ENCODE data around the gene BACH2. TPM values are rescaled to one million over a fixed set of nuclear protein-coding genes. Genes with fewer than 3 reads are reported as not detected.

BACH2 gene
- total RNA-seq, 1 donor from 2014 or later, result 5.0 TPM

DNA sequence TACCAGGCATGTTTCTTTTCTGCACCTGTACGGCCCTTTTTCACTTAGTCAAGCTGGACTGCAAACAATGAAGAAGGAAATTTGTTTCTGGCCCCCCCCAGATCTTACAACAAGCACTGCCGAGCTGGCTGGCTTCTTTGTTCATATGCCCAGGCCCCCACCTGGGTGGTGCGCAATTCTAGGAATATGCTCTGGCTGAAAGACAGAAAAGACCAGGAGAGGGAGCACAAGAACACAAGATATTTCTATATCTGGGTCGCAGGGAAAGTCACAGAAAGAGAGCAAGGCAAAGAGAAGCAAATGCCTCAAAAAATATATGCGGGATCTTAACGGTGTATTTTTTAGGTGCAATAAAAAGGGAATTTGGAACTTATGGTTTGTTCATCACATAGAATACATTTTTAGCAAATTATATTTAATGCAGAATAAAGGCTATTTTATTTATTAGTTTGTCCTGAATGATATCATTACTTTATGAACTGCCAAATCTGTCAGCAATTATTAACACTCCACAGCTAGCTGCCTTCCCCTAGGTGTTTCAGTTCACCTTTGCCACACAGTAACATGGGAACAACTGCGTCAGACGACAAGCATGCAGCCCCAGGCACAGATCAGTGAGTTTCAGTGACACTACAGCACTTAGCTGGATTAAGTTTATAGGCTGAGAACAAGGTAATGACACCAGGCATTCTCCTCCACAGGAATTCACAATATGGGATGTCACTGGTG is 325.9 kb downstream of the BACH2 start:
- Histone ChIP-seq H3K4me3 (ENCODE audit: low read depth, low read length) (no peak overlapping the region), H3K27me3 (ENCODE audit: control insufficient read depth, insufficient read depth, low read length) (no peaks in the 10 kb centered on the region)
- DNase-seq (ENCODE audit: low read depth), result no peak

GRCh38 chr6:89970072-89970471 is 326.6 kb downstream of the BACH2 start:
- TF ChIP-seq CTCF (IDR thresholded peaks at IDR 0.05; ENCODE audit: insufficient read depth, low read length, poor library complexity, severe bottlenecking), result peak; percentile 36
- Histone ChIP-seq H3K27me3 (ENCODE audit: control insufficient read depth, insufficient read depth, low read length) (no peaks in the 10 kb centered on the region), H3K4me3 (ENCODE audit: low read depth, low read length) (no peak overlapping the region), H3K36me3 (ENCODE audit: control insufficient read depth, insufficient read depth, low read length) (peaks cover 1% of the 10 kb centered on the region)
- DNase-seq (ENCODE audit: low read depth), result no peak

More for the DNA sequence above, 325.9 kb downstream of the BACH2 start:
- peaks cover 1% of the 10 kb centered on the region for H3K36me3 ChIP-seq (ENCODE audit: control insufficient read depth, insufficient read depth, low read length)
- peak; percentile 56 for TF ChIP-seq CTCF (IDR thresholded peaks at IDR 0.05; ENCODE audit: insufficient read depth, low read length, poor library complexity, severe bottlenecking)

DNA sequence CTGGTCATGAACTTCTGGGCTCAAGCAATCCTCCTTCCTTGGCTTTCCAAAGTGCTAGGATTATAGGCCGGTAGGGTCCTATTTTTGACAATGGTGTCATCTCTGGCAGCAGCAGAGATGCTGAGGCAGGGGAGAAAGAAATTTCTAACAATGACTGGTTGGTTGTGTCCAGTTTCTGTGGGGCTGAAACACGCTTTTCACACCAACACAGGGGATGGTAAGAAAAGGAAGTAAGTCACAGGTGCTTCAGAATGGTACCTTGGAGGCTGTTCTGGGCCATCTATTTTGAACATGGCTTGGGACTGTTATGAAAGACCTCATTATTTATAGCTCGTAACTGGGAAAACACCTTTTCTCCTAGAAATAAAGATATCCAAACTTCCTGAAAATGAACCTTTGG is 329.7 kb downstream of the BACH2 start:
- H3K27me3 ChIP-seq (ENCODE audit: control insufficient read depth, insufficient read depth, low read length), result no peaks in the 10 kb centered on the region
- no peak for DNase-seq (ENCODE audit: low read depth)
- TF ChIP-seq CTCF (IDR thresholded peaks at IDR 0.05; ENCODE audit: insufficient read depth, low read length, poor library complexity, severe bottlenecking), result no peak
- H3K36me3 ChIP-seq (ENCODE audit: control insufficient read depth, insufficient read depth, low read length), result peaks cover under 1% of the 10 kb centered on the region
- no peak overlapping the region for H3K4me3 ChIP-seq (ENCODE audit: low read depth, low read length)

DNA sequence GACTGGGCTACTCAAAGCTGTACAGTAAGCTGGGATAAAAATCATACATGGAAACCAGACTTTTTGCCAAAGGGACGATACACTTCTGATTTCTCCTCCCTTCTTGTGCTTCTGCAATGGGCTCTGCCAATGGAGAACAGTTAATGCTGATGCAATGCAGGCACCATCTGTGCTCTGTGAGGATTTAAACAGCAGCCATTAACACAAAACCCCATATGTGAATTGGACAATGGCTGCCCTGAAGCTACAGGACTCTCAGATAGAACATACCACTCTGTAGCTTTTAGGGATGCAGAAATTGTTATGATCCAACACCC is 330.5 kb downstream of the BACH2 start:
- H3K4me3 ChIP-seq (ENCODE audit: low read depth, low read length), result no peak overlapping the region
- no peak for DNase-seq (ENCODE audit: low read depth)
- H3K36me3 ChIP-seq (ENCODE audit: control insufficient read depth, insufficient read depth, low read length), result no peaks in the 10 kb centered on the region
- TF ChIP-seq CTCF (IDR thresholded peaks at IDR 0.05; ENCODE audit: insufficient read depth, low read length, poor library complexity, severe bottlenecking), result no peak
- no peaks in the 10 kb centered on the region for H3K27me3 ChIP-seq (ENCODE audit: control insufficient read depth, insufficient read depth, low read length)

DNA sequence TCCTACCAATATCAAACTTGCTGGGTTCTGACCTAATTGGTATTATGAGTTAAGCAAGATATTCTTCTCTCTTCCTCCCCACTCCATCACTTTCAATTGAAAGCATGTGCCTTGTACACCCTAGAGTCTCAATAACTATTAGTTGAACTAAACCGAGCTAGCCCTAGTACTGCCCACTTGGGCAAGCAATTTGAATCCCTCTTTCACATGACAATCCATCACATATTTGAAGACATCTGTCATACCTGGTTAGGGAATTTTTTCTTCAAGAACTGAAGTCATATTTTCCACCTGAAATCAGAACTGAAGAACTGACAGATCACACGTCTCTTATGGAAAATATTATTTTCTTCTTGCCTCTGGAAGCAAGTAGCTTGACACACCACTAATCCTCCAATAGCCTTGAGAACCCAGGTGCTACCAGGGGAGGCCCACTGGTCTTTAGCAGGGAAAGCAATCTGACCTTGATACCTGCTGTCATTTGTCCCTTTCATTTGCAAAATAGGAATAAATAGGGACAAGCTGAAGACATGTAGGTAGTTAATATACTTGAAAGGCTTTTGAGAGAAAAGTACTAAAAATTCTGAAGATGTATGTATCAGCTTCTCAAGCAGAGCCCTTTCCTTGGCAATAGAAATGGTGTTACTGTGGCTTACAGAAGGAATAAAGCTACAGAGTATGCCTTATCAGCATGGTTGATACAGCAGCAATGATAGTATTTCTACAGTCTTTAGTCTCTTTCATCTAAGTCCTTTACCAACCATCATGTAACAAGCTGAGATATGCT is 331.0 kb downstream of the BACH2 start:
- no peak for DNase-seq (ENCODE audit: low read depth)
- Histone ChIP-seq H3K27me3 (ENCODE audit: control insufficient read depth, insufficient read depth, low read length) (no peaks in the 10 kb centered on the region), H3K36me3 (ENCODE audit: control insufficient read depth, insufficient read depth, low read length) (no peaks in the 10 kb centered on the region), H3K4me3 (ENCODE audit: low read depth, low read length) (no peak overlapping the region)
- TF ChIP-seq CTCF (IDR thresholded peaks at IDR 0.05; ENCODE audit: insufficient read depth, low read length, poor library complexity, severe bottlenecking), result no peak

All from kidney epithelial cell (primary cell).